PC-9 (cell line): ENCODE data around the gene WAPL. TPM values are rescaled to one million over a fixed set of nuclear protein-coding genes. Genes with fewer than 3 reads are reported as not detected.

ENCODE experiments used
- BruUV-seq: library from RNA; stranded (reverse); fragments of 400-500 nt; replicated peaks from 2 replicates; lab custom pipeline; 2021; lab: Mats Ljungman, UMichigan
- CTCF ChIA-PET: fragments of 300-600 bp; sonication (Branson Sonifier 250); formaldehyde crosslinking; loops from one replicate; lab custom pipeline; 2022; ENCODE audit warnings: antibody characterized with exemption; lab: Charles Lee
- POLR2A ChIA-PET: fragments of 300-600 bp; sonication (Branson Sonifier 250); formaldehyde crosslinking; loops from one replicate; lab custom pipeline; 2022; ENCODE audit warnings: antibody characterized with exemption; ENCODE audit not compliant: unreplicated experiment; lab: Charles Lee
- DNase-seq, 2 experiments: peaks; one replicate each; pipeline versions ENCODE4 v3.0.0 to v3.0.0-alpha.2; 2015 to 2022; ENCODE audit warnings: mixed read lengths in 1 of 2
- H2AFZ ChIP-seq: fragments of 200-600 bp; sonication (generic); 2 replicates; pipeline ENCODE4 v1.8.1; 2017; ENCODE audit warnings: antibody characterized with exemption
- H3F3A ChIP-seq: fragments of 200-600 bp; sonication (generic); 2 replicates; pipeline ENCODE4 v1.8.1; 2017; ENCODE audit warnings: antibody characterized with exemption, mild to moderate bottlenecking, low read depth; ENCODE audit not compliant: insufficient read depth
- H3K27ac ChIP-seq: fragments of 200-600 bp; sonication (generic); 2 replicates; pipeline ENCODE4 v1.6.1; 2016; ENCODE audit warnings: mixed run types
- H3K27me3 ChIP-seq: fragments of 200-600 bp; sonication (generic); 2 replicates; pipeline ENCODE4 v1.6.1; 2016; ENCODE audit warnings: low read depth, mixed run types; ENCODE audit not compliant: insufficient read depth
- H3K36me3 ChIP-seq: fragments of 200-600 bp; sonication (generic); 2 replicates; pipeline ENCODE4 v1.6.1; 2016; ENCODE audit warnings: low read depth, mixed run types
- H3K4me1 ChIP-seq: fragments of 200-600 bp; sonication (generic); replicated peaks from 2 replicates; pipeline ENCODE4 v1.6.1; 2016; ENCODE audit warnings: mixed run types; ENCODE audit not compliant: insufficient read depth
- H3K4me2 ChIP-seq: fragments of 200-600 bp; sonication (generic); 2 replicates; pipeline ENCODE4 v1.6.1; 2017; ENCODE audit warnings: mixed run types
- H3K4me3 ChIP-seq: fragments of 200-600 bp; sonication (generic); 2 replicates; pipeline ENCODE4 v1.6.1; 2016; ENCODE audit warnings: mixed run types
- H3K79me2 ChIP-seq: fragments of 200-600 bp; sonication (generic); 2 replicates; pipeline ENCODE4 v1.6.1; 2017; ENCODE audit warnings: low read depth, mixed run types
- H3K9me2 ChIP-seq: fragments of 200-600 bp; sonication (generic); 2 replicates; pipeline ENCODE4 v1.8.1; 2017; ENCODE audit warnings: mild to moderate bottlenecking; ENCODE audit not compliant: insufficient read depth
- H3K9me3 ChIP-seq: fragments of 200-600 bp; sonication (generic); 2 replicates; pipeline ENCODE4 v1.8.1; 2016; ENCODE audit warnings: low read depth; ENCODE audit not compliant: insufficient read depth
- H4K20me1 ChIP-seq: fragments of 200-600 bp; sonication (generic); 2 replicates; pipeline ENCODE4 v1.8.1; 2017; ENCODE audit not compliant: insufficient read depth
- CTCF ChIP-seq: fragments of 200-600 bp; sonication (generic); conservative IDR thresholded peaks from 2 replicates; pipeline ENCODE4 v1.6.1; 2017; ENCODE audit warnings: mixed run types, antibody characterized with exemption, mild to moderate bottlenecking, moderate library complexity
- EZH2 ChIP-seq: fragments of 200-600 bp; sonication (generic); IDR thresholded peaks from 2 replicates; pipeline ENCODE4 v1.8.0; 2017; ENCODE audit warnings: antibody characterized with exemption, low read depth
- intact Hi-C: fragments of 100-400 bp; cut with micrococcal nuclease; formaldehyde crosslinking; loops from one replicate; pipeline ENCODE4 v1.10.0; 2022; ENCODE audit not compliant: unreplicated experiment
- total RNA-seq: library from RNA; stranded (reverse); gene quantifications from 2 replicates; pipeline ENCODE4 v1.2.3, GENCODE V29; 2021

The WAPL gene
- total RNA-seq, 1 experiment from 2014 or later = 20.9 TPM

DNA sequence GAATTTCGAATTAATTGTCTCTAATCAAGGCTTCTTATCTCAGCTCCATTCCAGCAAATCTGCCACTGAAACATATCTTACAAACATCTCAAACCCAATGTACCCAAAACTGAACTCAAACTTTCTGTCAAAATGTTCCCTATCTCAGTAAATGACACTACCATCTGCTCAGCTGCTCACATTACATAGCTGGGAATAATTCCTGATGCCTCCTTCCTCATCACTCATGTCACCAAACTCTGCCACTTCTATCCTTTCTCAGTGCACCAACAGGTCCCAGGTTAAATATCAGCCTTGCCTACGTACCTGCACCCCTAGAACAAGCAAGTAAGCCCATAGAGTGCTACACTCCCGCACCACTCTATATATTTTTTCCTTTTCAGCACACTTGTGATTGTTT is 12.4 kb downstream of the WAPL start:
- Histone ChIP-seq H3K27ac (no peak overlapping the region), H4K20me1 (peaks cover 42% of the 10 kb centered on the region), H2AFZ (no peak overlapping the region), H3K4me2 (no peak overlapping the region), H3K79me2 (peaks cover 62% of the 10 kb centered on the region), H3K27me3 (no peaks in the 10 kb centered on the region), H3K4me1 (no peaks in the 10 kb centered on the region), H3K9me3 (no peaks in the 10 kb centered on the region), H3F3A (no peaks in the 10 kb centered on the region; the same call in 1 of the 2 replicates), H3K9me2 (no peaks in the 10 kb centered on the region), H3K36me3 (no peaks in the 10 kb centered on the region), H3K4me3 (no peak overlapping the region)
- DNase-seq = no peak
- CTCF ChIA-PET = no interaction called here
- intact Hi-C loops = no loop called here
- POLR2A ChIA-PET = no interaction called here
- BruUV-seq = no TSS peak
- no peak for TF ChIP-seq EZH2
- no peak for TF ChIP-seq CTCF

DNA sequence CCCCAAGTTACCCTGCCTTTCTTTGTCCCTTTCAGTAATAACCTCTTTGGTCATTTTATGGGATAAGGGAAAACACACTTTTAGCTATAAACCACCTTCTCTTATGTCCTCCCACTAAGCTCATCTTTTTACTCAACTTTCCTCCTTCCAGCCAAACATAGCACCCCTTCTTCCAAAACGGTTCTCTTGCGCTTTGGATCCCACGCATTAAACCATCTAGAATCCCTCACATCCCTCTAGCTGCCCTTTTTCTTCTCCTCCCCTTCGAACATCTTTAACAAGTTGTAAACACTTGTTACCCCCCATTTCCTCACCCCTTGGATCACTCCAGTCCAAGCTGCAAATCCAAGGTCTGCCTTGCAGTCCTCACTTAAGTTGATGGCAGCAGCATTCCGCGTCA is 13.4 kb downstream of the WAPL start:
- intact Hi-C loops = no loop called here
- peaks cover 56% of the 10 kb centered on the region for H3K79me2 ChIP-seq
- no TSS peak for BruUV-seq
- no peaks in the 10 kb centered on the region for H3K9me3 ChIP-seq
- no peak overlapping the region for H3K4me3 ChIP-seq
- H3K27me3 ChIP-seq = no peaks in the 10 kb centered on the region
- H3K9me2 ChIP-seq = no peaks in the 10 kb centered on the region
- no peak overlapping the region for H2AFZ ChIP-seq
- DNase-seq = no peak
- ChIA-PET POLR2A (no interaction called here), CTCF (no interaction called here)
- no peaks in the 10 kb centered on the region; the same call in 1 of the 2 replicates for H3F3A ChIP-seq
- no peak overlapping the region for H3K4me2 ChIP-seq
- peaks cover 39% of the 10 kb centered on the region; the same call in 1 of the 2 replicates for H4K20me1 ChIP-seq
- no peak overlapping the region for H3K27ac ChIP-seq
- H3K36me3 ChIP-seq = no peaks in the 10 kb centered on the region
- TF ChIP-seq CTCF = no peak
- no peak for TF ChIP-seq EZH2
- no peaks in the 10 kb centered on the region for H3K4me1 ChIP-seq

- no peaks in the 10 kb centered on the region for H3K27me3 ChIP-seq
- no peak overlapping the region for H3K27ac ChIP-seq
- H2AFZ ChIP-seq = no peak overlapping the region
- peaks cover 56% of the 10 kb centered on the region for H3K79me2 ChIP-seq
- no peak overlapping the region for H3K4me2 ChIP-seq
- POLR2A ChIA-PET = no interaction called here
- DNase-seq = no peak
- no TSS peak for BruUV-seq
- H3K9me2 ChIP-seq = no peaks in the 10 kb centered on the region
- H4K20me1 ChIP-seq = peaks cover 40% of the 10 kb centered on the region
- no peak overlapping the region for H3K4me3 ChIP-seq
- H3K9me3 ChIP-seq = no peaks in the 10 kb centered on the region
- intact Hi-C loops = no loop called here
- no peak for TF ChIP-seq CTCF
- TF ChIP-seq EZH2 = no peak
- H3F3A ChIP-seq = no peaks in the 10 kb centered on the region; the same call in 1 of the 2 replicates
- H3K36me3 ChIP-seq = no peaks in the 10 kb centered on the region
- no peaks in the 10 kb centered on the region for H3K4me1 ChIP-seq
- CTCF ChIA-PET = interaction anchor here (0.7 kb wide), 1 partner anchor 13 kb away, joined by 5 read pairs; no protein-coding TSS in a partner anchor
These were observed 15.1 kb downstream of the WAPL start for GRCh38 chr10:86506499-86506898.
